ENCODE results near the gene ARL1. TPM values are rescaled to one million over a fixed set of nuclear protein-coding genes. Genes with fewer than 3 reads are reported as not detected.

The ARL1 gene
- total RNA-seq (2014; rRNA removed) (106 and 107 TPM in 2 replicates), Bru-seq, nascent RNA (percentile 94 among the genes with signal in this experiment), BruChase-seq, experiment 1, labeled RNA remaining after a 6-hour chase (percentile 95 among the genes with signal in this experiment), BruChase-seq, experiment 2, labeled RNA remaining after a 2-hour chase (percentile 96 among the genes with signal in this experiment)
- long read RNA-seq, transcript ARL1-201 (6 exons, 3,241 nt) = major isoform, 210 of 240 reads
- long read RNA-seq, partial matches to known transcripts = 6 of 240 reads
- long read RNA-seq, other reads (novel, unspliced or antisense) = 21 of 240 reads

- ATAC-seq = peak; percentile 86
- POLR2A ChIA-PET (ENCODE audit: unreplicated experiment) = interaction anchor here (0.5 to 0.9 kb wide), 4 partner anchors 108 to 422 kb away, joined by 3 to 6 read pairs (median 3); no protein-coding TSS in a partner anchor
- intact Hi-C loops (cut with micrococcal nuclease) = loop anchor here (2.0 kb wide), 1 partner anchor 423 kb away; the partner anchor contains the start of gene GNPTAB
Measured at GRCh38 chr12:101407436-101408345, at the start of gene ARL1. TSS of gene ARL1 (minus strand) at chr12:101407772. CDS start at chr12:101407645, 127 bp downstream.

GRCh38 chr12:101455685-101456084 lies 48.1 kb upstream of the ARL1 start:
- no peak for DNase-seq
- no TSS peak for BruUV-seq (replicated peaks)
- Histone ChIP-seq H3K79me2 (ENCODE audit: low read length) (no peaks in the 10 kb centered on the region), H3K9me2 (replicated peaks; ENCODE audit: low read length) (no peaks in the 10 kb centered on the region), H3K36me3 (ENCODE audit: low read depth, low read length) (no peaks in the 10 kb centered on the region), H3K4me1 (ENCODE audit: insufficient read depth, low read length) (peaks cover 10% of the 10 kb centered on the region), H2AFZ (ENCODE audit: low read length) (peak overlapping the region; percentile 60), H3K9me3 (ENCODE audit: low read length) (no peaks in the 10 kb centered on the region), H3K4me3 (ENCODE audit: low read length) (no peak overlapping the region), H3F3A (ENCODE audit: low read length, unreplicated experiment) (no peaks in the 10 kb centered on the region), H3K27ac (ENCODE audit: low read length) (no peak overlapping the region), H3K27me3 (ENCODE audit: low read length) (no peaks in the 10 kb centered on the region), H4K20me1 (ENCODE audit: low read length) (no peaks in the 10 kb centered on the region), H3K9ac (ENCODE audit: low read length) (no peak overlapping the region), H3K4me2 (ENCODE audit: low read length) (no peak overlapping the region)
- POLR2A ChIA-PET (ENCODE audit: unreplicated experiment) = no interaction called here
- TF ChIP-seq, protein P1, sequence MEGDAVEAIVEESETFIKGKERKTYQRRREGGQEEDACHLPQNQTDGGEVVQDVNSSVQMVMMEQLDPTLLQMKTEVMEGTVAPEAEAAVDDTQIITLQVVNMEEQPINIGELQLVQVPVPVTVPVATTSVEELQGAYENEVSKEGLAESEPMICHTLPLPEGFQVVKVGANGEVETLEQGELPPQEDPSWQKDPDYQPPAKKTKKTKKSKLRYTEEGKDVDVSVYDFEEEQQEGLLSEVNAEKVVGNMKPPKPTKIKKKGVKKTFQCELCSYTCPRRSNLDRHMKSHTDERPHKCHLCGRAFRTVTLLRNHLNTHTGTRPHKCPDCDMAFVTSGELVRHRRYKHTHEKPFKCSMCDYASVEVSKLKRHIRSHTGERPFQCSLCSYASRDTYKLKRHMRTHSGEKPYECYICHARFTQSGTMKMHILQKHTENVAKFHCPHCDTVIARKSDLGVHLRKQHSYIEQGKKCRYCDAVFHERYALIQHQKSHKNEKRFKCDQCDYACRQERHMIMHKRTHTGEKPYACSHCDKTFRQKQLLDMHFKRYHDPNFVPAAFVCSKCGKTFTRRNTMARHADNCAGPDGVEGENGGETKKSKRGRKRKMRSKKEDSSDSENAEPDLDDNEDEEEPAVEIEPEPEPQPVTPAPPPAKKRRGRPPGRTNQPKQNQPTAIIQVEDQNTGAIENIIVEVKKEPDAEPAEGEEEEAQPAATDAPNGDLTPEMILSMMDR (conservative IDR thresholded peaks at IDR 0.05; ENCODE audit: low read depth, low read length) = no peak
- TF ChIP-seq EZH2 (IDR thresholded peaks at IDR 0.05; ENCODE audit: low read length, unreplicated experiment) (no peak), EZH2phosphoT487 (IDR thresholded peaks at IDR 0.05; ENCODE audit: borderline replicate concordance, low read length) (no peak)
- no peak for ATAC-seq
- CTCF ChIA-PET = no interaction called here
- intact Hi-C loops (cut with micrococcal nuclease) = no loop called here

More at GRCh38 chr12:101407436-101408345, at the start of gene ARL1:
- Histone ChIP-seq H3K79me2 (ENCODE audit: low read length) (peaks cover 45% of the 10 kb centered on the region), H3K27me3 (ENCODE audit: low read length) (no peaks in the 10 kb centered on the region), H3K4me1 (ENCODE audit: insufficient read depth, low read length) (peaks cover 19% of the 10 kb centered on the region), H3K9me3 (ENCODE audit: low read length) (no peaks in the 10 kb centered on the region), H4K20me1 (ENCODE audit: low read length) (peaks cover 19% of the 10 kb centered on the region), H3K9ac (ENCODE audit: low read length) (peak within 1 kb of the TSS; percentile 91), H3K4me2 (ENCODE audit: low read length) (peak within 1 kb of the TSS; percentile 93), H3K4me3 (ENCODE audit: low read length) (peak within 1 kb of the TSS; percentile 83), H3K9me2 (replicated peaks; ENCODE audit: low read length) (no peaks in the 10 kb centered on the region), H3F3A (ENCODE audit: low read length, unreplicated experiment) (no peaks in the 10 kb centered on the region), H2AFZ (ENCODE audit: low read length) (peak within 1 kb of the TSS; percentile 93), H3K27ac (ENCODE audit: low read length) (peak within 1 kb of the TSS; percentile 73), H3K36me3 (ENCODE audit: low read depth, low read length) (peaks cover 1% of the 10 kb centered on the region; the same call in 1 of the 2 replicates)
- no peak for TF ChIP-seq EZH2 (IDR thresholded peaks at IDR 0.05; ENCODE audit: low read length, unreplicated experiment)
- no peak for TF ChIP-seq EZH2phosphoT487 (IDR thresholded peaks at IDR 0.05; ENCODE audit: borderline replicate concordance, low read length)
- TF ChIP-seq, protein P1 (conservative IDR thresholded peaks at IDR 0.05; ENCODE audit: low read depth, low read length) = no peak
- BruUV-seq (replicated peaks) = no TSS peak
- CTCF ChIA-PET = interaction anchor here (1.0 kb wide), 1 partner anchor 423 kb away, joined by 3 read pairs; the partner anchor contains the start of gene GNPTAB
- DNase-seq = peak; percentile 85

Data from PC-3 (cell line).